Measurements from ENCODE around the gene PM20D2.

PM20D2 gene

GRCh38 chr6:89204096-89204495 is 58.2 kb downstream of the PM20D2 start:
- DNase-seq (ENCODE audit: low read depth) = no peak

- DNase-seq (ENCODE audit: low read depth) = no peak
Measured at GRCh38 chr6:89205819-89206218, 60.0 kb downstream of the PM20D2 start.

- no peak for DNase-seq (ENCODE audit: low read depth)
Measured at GRCh38 chr6:89208551-89208950, 62.7 kb downstream of the PM20D2 start.

- DNase-seq (ENCODE audit: low read depth) = no peak
Measured at GRCh38 chr6:89209457-89209856, 63.6 kb downstream of the PM20D2 start.

- no peak for DNase-seq (ENCODE audit: low read depth)
Measured at GRCh38 chr6:89212472-89212871, 66.6 kb downstream of the PM20D2 start.

- no peak for DNase-seq (ENCODE audit: low read depth)
Measured at GRCh38 chr6:89214197-89214596, 68.3 kb downstream of the PM20D2 start.

All from stimulated activated CD8-positive, alpha-beta memory T cell treated with anti-CD3 and anti-CD28 coated beads, Interleukin-12 subunit alpha, Interleukin-12 subunit beta, amount 100 ng/mL, for 1 hour (primary cell).